K562 (cell line): ENCODE data around the gene ABLIM1. TPM values are rescaled to one million over a fixed set of nuclear protein-coding genes. Genes with fewer than 3 reads are reported as not detected.

Experiments used
- ATAC-seq: fragments of 200-7000 bp; cut with Tn5 transposase; 3 replicates; pipeline ENCODE4 v1.9.1; 2020; ENCODE audit warnings: moderate library complexity
- BruUV-seq: library from RNA; stranded (reverse); fragments of 400-500 nt; replicated peaks from 2 replicates; lab custom pipeline; 2021; lab: Mats Ljungman, UMichigan
- CTCF ChIA-PET: fragments of 300-600 bp; formaldehyde crosslinking; extraction: SDS; loops from one replicate; lab custom pipeline; 2021; ENCODE audit warnings: low intra/inter-chr PET ratio; lab: Yijun Ruan, JAX
- POLR2A ChIA-PET: fragments of 300-600, 350-650 bp; sonication (Branson Sonifier 250); formaldehyde crosslinking; extraction: SDS; loops from one replicate; lab custom pipeline; 2021; ENCODE audit warnings: antibody characterized with exemption, inconsistent platforms; lab: Yijun Ruan, JAX
- DNase-seq, 4 experiments: peaks; one replicate each; pipeline versions ENCODE4 v3.0.0 to v3.0.0-alpha.2; 2011 to 2018; ENCODE audit warnings: low spot score in 3 of 4, mixed read lengths in 3 of 4; ENCODE audit errors: extremely low read depth in 1 of 4
- FAIRE-seq: peaks from 2 replicates; lab custom pipeline; 2011; peaks lifted over from hg19 to GRCh38; lab: Jason Lieb, UNC
- H2AFZ ChIP-seq: 2 replicates; pipeline ENCODE4 v1.6.0; 2011; ENCODE audit warnings: low read depth, low read length, control low read depth, inconsistent platforms
- H3K27ac ChIP-seq: fragments of 200-600 bp; 3 replicates; pipeline ENCODE4 v1.8.0; 2011; ENCODE audit warnings: low read depth, mild to moderate bottlenecking, control low read depth, inconsistent platforms, low read length, moderate library complexity, mixed read lengths; ENCODE audit errors: extremely low read depth
- H3K27me3 ChIP-seq, 2 experiments: fragments of 300-600 bp in 1 of 2; 2 replicates in 1 of 2; 3 replicates in 1 of 2; pipeline versions ENCODE4 v1.6.0 to v1.8.0; 2011; ENCODE audit warnings: inconsistent platforms in 2 of 2, low read length in 2 of 2, mild to moderate bottlenecking in 1 of 2, mixed read lengths in 1 of 2, moderate library complexity in 1 of 2; ENCODE audit not compliant: control insufficient read depth in 2 of 2, insufficient read depth in 2 of 2
- H3K36me3 ChIP-seq: fragments of 300-600 bp; 3 replicates; pipeline ENCODE4 v1.8.0; 2011; ENCODE audit warnings: mild to moderate bottlenecking, low read length, inconsistent platforms; ENCODE audit not compliant: control insufficient read depth, insufficient read depth
- H3K4me1 ChIP-seq, 2 experiments: fragments of 200-600 bp in 1 of 2; replicated peaks in 1 of 2; 2 replicates in 1 of 2; 3 replicates in 1 of 2; pipeline versions ENCODE4 v1.5.1 to v1.8.0; 2011; ENCODE audit warnings: inconsistent platforms in 2 of 2, low read length in 2 of 2, mild to moderate bottlenecking in 1 of 2, mixed read lengths in 1 of 2, moderate library complexity in 1 of 2; ENCODE audit not compliant: control insufficient read depth in 2 of 2, insufficient read depth in 2 of 2
- H3K4me2 ChIP-seq: 2 replicates; pipeline ENCODE4 v1.6.1; 2011; ENCODE audit warnings: low read length, control low read depth, inconsistent platforms, mixed read lengths; ENCODE audit not compliant: insufficient read depth
- H3K4me3 ChIP-seq: fragments of 200-600 bp; sonication (generic), shearing (Covaris generic); 2 replicates; pipeline ENCODE4 v1.5.1; 2016; ENCODE audit warnings: control low read depth, inconsistent platforms
- H3K79me2 ChIP-seq: fragments of 200-600 bp; 3 replicates; pipeline ENCODE4 v1.8.0; 2011; ENCODE audit warnings: low read length, inconsistent platforms; ENCODE audit not compliant: control insufficient read depth, insufficient read depth
- H3K9ac ChIP-seq, 2 experiments: 2 replicates each; pipeline versions ENCODE4 v1.6.0 to v1.6.1; 2011; ENCODE audit warnings: low read depth in 2 of 2, low read length in 2 of 2, control low read depth in 1 of 2, inconsistent platforms in 1 of 2, mild to moderate bottlenecking in 1 of 2, mixed read lengths in 1 of 2; ENCODE audit not compliant: insufficient read depth in 1 of 2
- H3K9me1 ChIP-seq: one replicate; pipeline ENCODE4 v1.6.0; 2011; ENCODE audit warnings: inconsistent platforms, mild to moderate bottlenecking, low read length, moderate library complexity; ENCODE audit not compliant: control insufficient read depth, insufficient read depth
- H3K9me3 ChIP-seq: replicated peaks from 2 replicates; pipeline ENCODE4 v1.5.1; 2011; ENCODE audit warnings: low read depth, low read length, inconsistent platforms; ENCODE audit not compliant: control insufficient read depth, insufficient read depth
- H4K20me1 ChIP-seq: replicated peaks from 2 replicates; pipeline ENCODE4 v1.6.1; 2011; ENCODE audit warnings: low read length, inconsistent platforms, mixed read lengths; ENCODE audit not compliant: control insufficient read depth, insufficient read depth
- MYBL2 ChIP-seq, 2 experiments: fragments of 450-650 bp in 1 of 2; sonication (generic) in 1 of 2; formaldehyde crosslinking in 1 of 2; IDR thresholded peaks; 2 replicates each; pipeline versions ENCODE4 v1.6.1 to v1.8.1; 2017 to 2022; ENCODE audit warnings: borderline replicate concordance in 1 of 2, inconsistent platforms in 1 of 2, low read depth in 1 of 2, mild to moderate bottlenecking in 1 of 2, missing genetic modification reagents in 1 of 2, moderate library complexity in 1 of 2
- PHB ChIP-seq: fragments of 250-450 bp; sonication (Bioruptor Pico); IDR thresholded peaks from 2 replicates; pipeline ENCODE4 v1.5.0; 2021
- SRSF9 ChIP-seq: fragments of 200-400 bp; formaldehyde crosslinking; IDR thresholded peaks from 2 replicates; pipeline ENCODE4 v1.6.1; 2017; ENCODE audit warnings: low read depth, low read length, borderline replicate concordance
- TCF7 ChIP-seq: sonication (generic); IDR thresholded peaks from 2 replicates; pipeline ENCODE4 v1.6.1; 2016; ENCODE audit warnings: antibody characterized with exemption, borderline replicate concordance
- ZNF224 ChIP-seq: sonication (generic); formaldehyde crosslinking; IDR thresholded peaks from 2 replicates; pipeline ENCODE4 v1.8.0; 2022; ENCODE audit warnings: mild to moderate bottlenecking, missing genetic modification reagents
- ZNF583 ChIP-seq: fragments of 250-450 bp; sonication (Bioruptor Pico); IDR thresholded peaks from 2 replicates; pipeline ENCODE4 v1.4.0; 2020
- ZNF778 ChIP-seq: fragments of 450-650 bp; formaldehyde crosslinking; IDR thresholded peaks from 2 replicates; pipeline ENCODE4 v1.4.0; 2020; ENCODE audit warnings: mild to moderate bottlenecking, moderate library complexity
- ZNF785 ChIP-seq: fragments of 250-450 bp; sonication (Bioruptor Pico); IDR thresholded peaks from 2 replicates; pipeline ENCODE4 v1.4.0; 2020; ENCODE audit warnings: mild to moderate bottlenecking
- WGBS: fragments of 100-300 bp; shearing (Covaris generic); methylation state at CpG from one replicate; pipeline ENCODE4 v1.1.6; 2016; ENCODE audit warnings: low coverage, mixed read lengths; ENCODE audit not compliant: insufficient coverage; ENCODE audit errors: missing lambda C conversion rate; 5-methylcytosine and 5-hydroxymethylcytosine counted together
- in situ Hi-C: fragments of 300-500 bp; cut with MboI; formaldehyde crosslinking; loops from 4 replicates; pipeline ENCODE4 v1.15.0; 2018; ENCODE audit warnings: inconsistent platforms, mixed read lengths
- intact Hi-C: fragments of 100-400 bp; cut with micrococcal nuclease; formaldehyde crosslinking; loops from 2 replicates; pipeline ENCODE4 v1.14.2; 2022
- polyA plus RNA-seq, 8 experiments: library from polyadenylated mRNA; depleted of rRNA in 4 of 8; stranded (reverse) in 5 of 8; unstranded in 3 of 8; fragments of >200 nt; fragmentation: Nextera tagmentation in 2 of 8; fragmentation: Illumina TruSeq in 1 of 8; extraction: Ambion mirVana in 2 of 8; extraction: Trizol in 1 of 8; gene quantifications; 2 replicates each; pipeline versions ENCODE4 v1.2.1 to v1.2.3, GENCODE V29; 2011 to 2014; ENCODE audit warnings: inconsistent platforms in 1 of 8, missing spikeins in 1 of 8
- total RNA-seq, 7 experiments: library from RNA; depleted of rRNA in 6 of 7; stranded (reverse); fragments of >200 nt in 6 of 7; fragmentation: Illumina TruSeq in 2 of 7; extraction: Trizol in 2 of 7; gene quantifications; 2 replicates each; pipeline versions ENCODE4 v1.2.1 to v1.2.3, GENCODE V29; 2011 to 2021; ENCODE audit warnings: low replicate concordance in 1 of 7
- TF ChIP-seq, protein P1 (sequence below): sonication (generic); formaldehyde crosslinking; IDR thresholded peaks from 2 replicates; pipeline ENCODE4 v1.8.1; 2023; ENCODE audit warnings: mild to moderate bottlenecking, missing genetic modification reagents, moderate library complexity
- TF ChIP-seq, protein P2 (sequence below): fragments of 450-650 bp; formaldehyde crosslinking; IDR thresholded peaks from 2 replicates; pipeline ENCODE4 v1.4.0; 2022; ENCODE audit warnings: mild to moderate bottlenecking, moderate library complexity
- TF ChIP-seq, protein P3 (sequence below): sonication (generic); formaldehyde crosslinking; IDR thresholded peaks from 2 replicates; pipeline ENCODE4 v1.8.0; 2022; ENCODE audit warnings: mild to moderate bottlenecking, missing genetic modification reagents
- TF ChIP-seq, protein P4 (sequence below): sonication (generic); formaldehyde crosslinking; IDR thresholded peaks from 2 replicates; pipeline ENCODE4 v1.8.0; 2022; ENCODE audit warnings: missing genetic modification reagents, mild to moderate bottlenecking, borderline replicate concordance

ABLIM1 gene
- total and polyA plus RNA-seq, 9 of the 15 experiments (the other 6 are each of a cell fraction or from before 2014, with no cell fraction given) = 0.07 to 0.49 (median 0.14) TPM; not detected in 6

DNA sequence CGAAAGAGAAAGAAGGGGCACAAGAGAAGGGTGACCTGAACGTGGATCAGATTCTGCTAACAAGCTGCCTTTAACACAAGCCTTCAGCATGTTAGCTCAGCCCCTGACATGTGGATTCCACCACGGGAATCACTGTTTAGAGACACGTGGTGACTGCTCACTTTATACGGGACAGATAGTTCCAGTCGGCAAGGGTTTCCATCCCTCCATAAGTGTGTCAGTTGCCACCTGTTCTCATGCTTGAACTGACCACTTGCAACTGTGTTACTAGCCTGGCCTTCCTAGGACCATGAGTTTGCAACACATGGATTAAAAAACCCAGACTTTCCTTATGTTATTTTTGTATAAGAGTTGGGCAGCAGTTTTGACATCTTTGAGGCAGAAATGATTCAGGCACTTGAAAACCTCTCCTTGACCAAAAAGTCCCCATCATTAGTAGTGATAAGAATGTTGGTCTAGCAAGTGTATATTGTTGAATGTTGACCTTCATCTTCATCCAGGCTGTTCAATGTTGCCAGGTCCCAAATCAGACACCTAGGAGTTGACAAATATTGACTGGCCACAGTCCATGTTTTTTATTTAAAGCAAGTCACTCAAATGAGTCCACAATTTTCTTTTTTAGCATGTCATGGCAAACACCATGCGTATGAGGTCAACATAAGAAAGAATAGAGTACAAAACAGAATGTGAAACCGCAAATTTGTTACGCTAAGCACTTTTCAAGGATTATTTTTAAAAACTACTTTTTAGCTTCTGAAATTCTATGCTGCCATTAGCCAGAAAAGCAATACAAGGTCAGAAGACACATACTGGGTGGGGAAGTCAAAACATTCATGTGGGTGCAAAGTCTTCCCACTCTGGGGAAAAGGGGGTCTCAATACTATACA is 101.6 kb downstream of the ABLIM1 start:
- no peak for DNase-seq
- H2AFZ ChIP-seq = no peak overlapping the region
- no peak overlapping the region for H3K9ac ChIP-seq
- in situ Hi-C loops = no loop called here
- ChIA-PET POLR2A (interaction anchor here (0.5 kb wide), 1 partner anchor 48 kb away, joined by 3 read pairs; no protein-coding TSS in a partner anchor), CTCF (no interaction called here)
- no TSS peak for BruUV-seq
- no peaks in the 10 kb centered on the region for H4K20me1 ChIP-seq
- no peaks in the 10 kb centered on the region for H3K4me1 ChIP-seq
- no peaks in the 10 kb centered on the region for H3K27me3 ChIP-seq
- no peaks in the 10 kb centered on the region for H3K79me2 ChIP-seq
- H3K9me1 ChIP-seq = no peaks in the 10 kb centered on the region
- H3K9me3 ChIP-seq = no peaks in the 10 kb centered on the region
- no peak overlapping the region for H3K4me2 ChIP-seq
- no peak overlapping the region for H3K27ac ChIP-seq
- no peaks in the 10 kb centered on the region for H3K36me3 ChIP-seq
- 0% methylated on average over 8 of the region's 9 CpGs for WGBS
- intact Hi-C loops = no loop called here
- FAIRE-seq = no peak
- no peak for ATAC-seq
- no peak overlapping the region for H3K4me3 ChIP-seq
- TF ChIP-seq ZNF778 (CRISPR knock-in tag) (no peak), ZNF583 (CRISPR knock-in tag) (no peak), TCF7 (no peak), MYBL2 (IDR thresholded peaks at IDR 0.05; ENCODE audit: low read depth) (no peak), MYBL2 (CRISPR knock-in tag; IDR thresholded peaks at IDR 0.05; ENCODE audit: borderline replicate concordance) (no peak), SRSF9 (no peak), ZNF224 (CRISPR knock-in tag) (no peak), PHB (CRISPR knock-in tag) (no peak), ZNF785 (CRISPR knock-in tag) (no peak)
- TF ChIP-seq, protein P1, sequence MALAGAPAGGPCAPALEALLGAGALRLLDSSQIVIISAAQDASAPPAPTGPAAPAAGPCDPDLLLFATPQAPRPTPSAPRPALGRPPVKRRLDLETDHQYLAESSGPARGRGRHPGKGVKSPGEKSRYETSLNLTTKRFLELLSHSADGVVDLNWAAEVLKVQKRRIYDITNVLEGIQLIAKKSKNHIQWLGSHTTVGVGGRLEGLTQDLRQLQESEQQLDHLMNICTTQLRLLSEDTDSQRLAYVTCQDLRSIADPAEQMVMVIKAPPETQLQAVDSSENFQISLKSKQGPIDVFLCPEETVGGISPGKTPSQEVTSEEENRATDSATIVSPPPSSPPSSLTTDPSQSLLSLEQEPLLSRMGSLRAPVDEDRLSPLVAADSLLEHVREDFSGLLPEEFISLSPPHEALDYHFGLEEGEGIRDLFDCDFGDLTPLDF (CRISPR knock-in tag) = no peak
- TF ChIP-seq, protein P2, sequence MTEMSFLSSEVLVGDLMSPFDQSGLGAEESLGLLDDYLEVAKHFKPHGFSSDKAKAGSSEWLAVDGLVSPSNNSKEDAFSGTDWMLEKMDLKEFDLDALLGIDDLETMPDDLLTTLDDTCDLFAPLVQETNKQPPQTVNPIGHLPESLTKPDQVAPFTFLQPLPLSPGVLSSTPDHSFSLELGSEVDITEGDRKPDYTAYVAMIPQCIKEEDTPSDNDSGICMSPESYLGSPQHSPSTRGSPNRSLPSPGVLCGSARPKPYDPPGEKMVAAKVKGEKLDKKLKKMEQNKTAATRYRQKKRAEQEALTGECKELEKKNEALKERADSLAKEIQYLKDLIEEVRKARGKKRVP = no peak
- TF ChIP-seq, protein P3, sequence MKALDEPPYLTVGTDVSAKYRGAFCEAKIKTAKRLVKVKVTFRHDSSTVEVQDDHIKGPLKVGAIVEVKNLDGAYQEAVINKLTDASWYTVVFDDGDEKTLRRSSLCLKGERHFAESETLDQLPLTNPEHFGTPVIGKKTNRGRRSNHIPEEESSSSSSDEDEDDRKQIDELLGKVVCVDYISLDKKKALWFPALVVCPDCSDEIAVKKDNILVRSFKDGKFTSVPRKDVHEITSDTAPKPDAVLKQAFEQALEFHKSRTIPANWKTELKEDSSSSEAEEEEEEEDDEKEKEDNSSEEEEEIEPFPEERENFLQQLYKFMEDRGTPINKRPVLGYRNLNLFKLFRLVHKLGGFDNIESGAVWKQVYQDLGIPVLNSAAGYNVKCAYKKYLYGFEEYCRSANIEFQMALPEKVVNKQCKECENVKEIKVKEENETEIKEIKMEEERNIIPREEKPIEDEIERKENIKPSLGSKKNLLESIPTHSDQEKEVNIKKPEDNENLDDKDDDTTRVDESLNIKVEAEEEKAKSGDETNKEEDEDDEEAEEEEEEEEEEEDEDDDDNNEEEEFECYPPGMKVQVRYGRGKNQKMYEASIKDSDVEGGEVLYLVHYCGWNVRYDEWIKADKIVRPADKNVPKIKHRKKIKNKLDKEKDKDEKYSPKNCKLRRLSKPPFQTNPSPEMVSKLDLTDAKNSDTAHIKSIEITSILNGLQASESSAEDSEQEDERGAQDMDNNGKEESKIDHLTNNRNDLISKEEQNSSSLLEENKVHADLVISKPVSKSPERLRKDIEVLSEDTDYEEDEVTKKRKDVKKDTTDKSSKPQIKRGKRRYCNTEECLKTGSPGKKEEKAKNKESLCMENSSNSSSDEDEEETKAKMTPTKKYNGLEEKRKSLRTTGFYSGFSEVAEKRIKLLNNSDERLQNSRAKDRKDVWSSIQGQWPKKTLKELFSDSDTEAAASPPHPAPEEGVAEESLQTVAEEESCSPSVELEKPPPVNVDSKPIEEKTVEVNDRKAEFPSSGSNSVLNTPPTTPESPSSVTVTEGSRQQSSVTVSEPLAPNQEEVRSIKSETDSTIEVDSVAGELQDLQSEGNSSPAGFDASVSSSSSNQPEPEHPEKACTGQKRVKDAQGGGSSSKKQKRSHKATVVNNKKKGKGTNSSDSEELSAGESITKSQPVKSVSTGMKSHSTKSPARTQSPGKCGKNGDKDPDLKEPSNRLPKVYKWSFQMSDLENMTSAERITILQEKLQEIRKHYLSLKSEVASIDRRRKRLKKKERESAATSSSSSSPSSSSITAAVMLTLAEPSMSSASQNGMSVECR (CRISPR knock-in tag) = no peak
- TF ChIP-seq, protein P4, sequence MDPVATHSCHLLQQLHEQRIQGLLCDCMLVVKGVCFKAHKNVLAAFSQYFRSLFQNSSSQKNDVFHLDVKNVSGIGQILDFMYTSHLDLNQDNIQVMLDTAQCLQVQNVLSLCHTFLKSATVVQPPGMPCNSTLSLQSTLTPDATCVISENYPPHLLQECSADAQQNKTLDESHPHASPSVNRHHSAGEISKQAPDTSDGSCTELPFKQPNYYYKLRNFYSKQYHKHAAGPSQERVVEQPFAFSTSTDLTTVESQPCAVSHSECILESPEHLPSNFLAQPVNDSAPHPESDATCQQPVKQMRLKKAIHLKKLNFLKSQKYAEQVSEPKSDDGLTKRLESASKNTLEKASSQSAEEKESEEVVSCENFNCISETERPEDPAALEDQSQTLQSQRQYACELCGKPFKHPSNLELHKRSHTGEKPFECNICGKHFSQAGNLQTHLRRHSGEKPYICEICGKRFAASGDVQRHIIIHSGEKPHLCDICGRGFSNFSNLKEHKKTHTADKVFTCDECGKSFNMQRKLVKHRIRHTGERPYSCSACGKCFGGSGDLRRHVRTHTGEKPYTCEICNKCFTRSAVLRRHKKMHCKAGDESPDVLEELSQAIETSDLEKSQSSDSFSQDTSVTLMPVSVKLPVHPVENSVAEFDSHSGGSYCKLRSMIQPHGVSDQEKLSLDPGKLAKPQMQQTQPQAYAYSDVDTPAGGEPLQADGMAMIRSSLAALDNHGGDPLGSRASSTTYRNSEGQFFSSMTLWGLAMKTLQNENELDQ (CRISPR knock-in tag) = no peak
